CD4-positive, alpha-beta T cell treated with Interleukin-4 for 4 hours (primary cell): ENCODE measurements around the gene C17orf114.
"Not testable (repeated sequence)": the region's sequence is repeated elsewhere in the genome, so short reads cannot be mapped to it uniquely, and the experiment has no call there.

Experiments
- DNase-seq: peaks from one replicate; pipeline ENCODE4 v3.0.0-alpha.2; 2020

The C17orf114 gene

GRCh38 chr17:4802228-4802627, at the start of gene C17orf114:
TSS of gene C17orf114 (minus strand) at chr17:4802328.
- DNase-seq = no peak

DNA sequence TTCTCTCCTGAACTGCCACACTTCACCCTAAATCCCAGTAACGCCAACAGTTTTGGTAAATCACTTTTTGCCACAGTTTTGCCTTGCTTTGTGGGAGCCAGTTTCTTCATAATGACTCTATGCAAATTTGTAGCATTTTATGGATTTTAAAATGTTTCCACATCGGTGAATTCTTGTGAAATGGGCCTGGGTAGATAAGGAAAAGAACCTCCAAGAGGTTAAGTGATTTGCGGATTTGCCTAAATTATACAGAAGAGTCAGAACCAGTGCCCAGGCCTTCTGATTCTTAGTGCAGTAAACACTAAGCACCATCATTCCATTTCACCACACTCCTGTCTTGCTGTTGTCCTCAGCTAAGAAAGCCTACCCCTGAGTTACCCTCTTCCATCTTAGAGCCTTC, 49.0 kb upstream of the C17orf114 start:
- no peak for DNase-seq

DNA sequence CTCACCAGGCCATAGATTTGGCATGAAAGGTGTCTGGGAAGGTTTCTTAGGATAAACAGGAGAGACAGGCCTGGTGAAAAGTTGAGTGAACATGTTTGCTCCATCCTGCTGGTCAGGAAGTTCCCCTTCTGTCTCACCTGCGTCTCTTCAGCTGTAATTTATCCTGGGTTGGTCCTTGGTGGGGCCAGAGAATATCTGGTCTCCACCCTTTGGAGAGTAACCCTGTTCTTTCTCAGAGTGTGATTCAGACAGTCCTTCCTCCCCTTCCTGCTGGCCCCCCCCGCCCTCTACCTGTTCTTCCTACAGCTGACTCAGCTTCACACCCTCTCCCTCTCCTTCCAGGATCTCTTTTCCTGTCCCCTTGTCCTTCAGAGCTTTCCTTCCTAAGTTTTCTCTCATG, 48.1 kb upstream of the C17orf114 start:
- no peak for DNase-seq

- DNase-seq = no peak
Measured at GRCh38 chr17:4849011-4849536, 46.9 kb upstream of the C17orf114 start.

DNA sequence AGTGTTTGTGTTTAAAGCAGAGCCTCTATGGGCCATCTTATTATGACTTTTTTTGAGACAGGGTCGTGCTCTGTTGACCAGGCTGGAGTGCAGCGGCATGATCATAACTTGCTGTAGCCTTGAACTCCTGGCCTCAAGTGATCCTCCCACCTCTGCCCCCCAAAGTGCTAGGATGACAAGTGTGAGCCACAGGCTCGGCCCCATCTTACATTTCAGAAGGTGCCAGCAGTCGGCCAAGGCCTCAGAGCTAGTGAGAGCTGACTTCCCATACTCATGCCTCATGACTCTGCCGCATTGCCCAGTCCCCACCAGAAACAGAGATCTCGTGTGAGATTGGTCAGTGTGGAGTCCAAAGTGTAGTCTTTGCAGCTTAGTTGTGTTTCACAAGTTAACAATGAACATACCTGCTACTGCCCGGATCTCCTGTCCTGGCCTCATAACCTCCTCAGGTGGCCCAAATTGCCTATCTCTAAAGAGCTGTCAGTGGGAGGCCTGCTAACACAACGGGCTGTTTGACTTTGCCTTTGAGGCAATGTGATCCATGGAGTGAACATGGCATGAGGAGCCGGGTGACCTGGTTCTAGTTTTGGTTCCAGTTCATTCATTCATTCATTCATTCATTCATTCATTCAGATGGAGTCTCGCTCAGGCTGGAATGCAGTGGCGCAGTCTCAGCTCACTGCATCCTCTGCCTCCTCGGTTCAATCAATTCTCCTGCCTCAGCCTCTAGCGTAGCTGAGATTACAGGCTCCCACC, 44.7 kb upstream of the C17orf114 start:
- DNase-seq = no peak

- no peak for DNase-seq
Measured at GRCh38 chr17:4845118-4845517, 43.0 kb upstream of the C17orf114 start.

DNA sequence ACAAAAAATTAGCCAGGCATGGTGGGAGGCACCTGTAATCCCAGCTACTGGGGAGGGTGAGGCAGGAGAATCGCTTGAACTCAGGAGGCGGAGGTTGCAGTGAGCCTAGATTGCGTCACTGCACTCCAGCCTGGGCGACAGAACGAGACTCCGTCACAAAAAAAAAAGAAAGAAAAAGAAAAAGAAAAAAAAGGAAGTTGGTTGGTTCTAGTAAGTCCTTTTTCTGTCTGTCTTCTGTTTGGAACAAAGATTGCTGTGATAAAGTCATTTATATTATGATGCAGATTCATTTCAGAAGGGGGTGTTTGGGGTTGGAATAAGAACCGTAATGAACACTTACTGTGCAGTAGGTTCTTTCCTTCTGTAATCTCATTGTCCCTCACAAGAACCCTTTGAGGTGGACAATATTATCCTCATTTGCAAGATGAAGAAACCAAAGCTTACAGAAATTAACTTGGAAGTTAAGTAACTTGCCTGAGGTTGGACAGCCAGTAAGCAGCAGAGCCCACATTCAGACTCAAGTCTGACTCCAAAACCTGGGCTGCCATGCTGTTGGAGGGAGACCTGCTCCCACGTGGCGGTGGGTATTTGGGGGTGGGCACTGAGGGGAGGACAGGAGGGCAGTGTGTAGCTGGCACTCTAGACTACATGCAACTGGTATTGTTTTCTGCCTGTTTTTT, 41.3 kb upstream of the C17orf114 start:
- no peak for DNase-seq

- DNase-seq = no peak
Measured at GRCh38 chr17:4842376-4842775, 40.2 kb upstream of the C17orf114 start.

GRCh38 chr17:4840893-4841242, 38.7 kb upstream of the C17orf114 start:
- DNase-seq = no peak

DNA sequence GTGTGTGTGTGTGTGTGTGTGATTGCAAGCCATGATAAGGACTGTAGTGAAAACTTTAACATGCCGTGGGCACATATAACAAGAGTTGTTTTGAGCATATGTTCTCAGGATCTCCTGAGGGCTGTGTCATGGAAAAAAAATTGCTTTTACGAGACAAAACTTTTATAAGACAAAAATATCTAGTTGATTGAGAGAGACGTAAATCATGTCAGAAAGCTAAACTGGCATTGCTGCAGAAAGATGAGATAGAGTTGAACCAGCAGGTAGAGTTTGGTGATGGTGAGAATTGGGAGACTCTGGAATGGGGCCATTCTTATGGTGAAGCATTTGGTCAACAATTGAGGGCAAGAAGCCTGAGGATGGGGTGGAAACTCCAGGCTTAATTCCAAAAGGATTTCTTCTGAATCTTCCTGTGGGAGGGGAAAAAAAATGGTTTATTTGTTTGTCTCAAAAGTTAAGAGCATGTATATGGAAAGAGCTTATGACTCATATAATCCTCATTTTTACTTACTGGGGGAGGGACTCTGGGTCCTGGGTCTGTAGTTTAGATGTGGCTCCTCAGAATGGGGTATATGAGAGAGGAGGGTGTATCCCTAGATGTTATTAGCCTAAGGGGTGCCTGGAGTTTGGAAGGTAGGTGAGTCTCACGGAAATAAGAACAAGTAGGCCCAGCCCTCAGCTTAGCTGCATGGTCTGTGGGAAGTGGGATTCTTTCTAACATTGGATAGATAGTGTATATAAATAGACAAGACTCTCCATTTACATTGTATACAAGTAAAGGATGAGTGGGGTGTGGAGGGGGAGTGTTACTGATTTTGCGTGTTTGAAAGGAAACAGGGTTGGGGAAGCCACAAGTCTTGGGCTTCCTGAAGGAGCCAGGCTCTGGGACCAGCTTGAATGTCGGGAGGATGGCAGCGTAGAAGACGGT, 38.1 kb upstream of the C17orf114 start:
- no peak for DNase-seq

DNA sequence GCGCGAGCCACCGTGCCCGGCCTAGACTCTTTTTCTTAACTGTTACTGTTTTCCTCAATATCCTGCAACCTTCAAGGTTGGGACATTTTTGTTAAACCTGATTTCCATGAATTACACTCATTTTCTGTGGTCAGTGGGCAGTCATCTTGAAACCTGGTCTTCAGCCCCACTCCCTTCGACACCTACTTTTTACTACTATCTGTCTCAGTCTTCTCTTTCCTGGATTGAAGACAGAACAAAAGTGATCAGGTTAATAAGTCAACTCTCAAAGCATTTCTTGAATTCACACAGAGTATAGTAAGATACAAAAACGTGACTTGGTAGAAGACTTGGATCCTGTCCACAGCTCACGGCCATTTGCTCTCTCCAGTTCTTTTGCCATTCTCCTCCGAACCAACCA, 37.1 kb upstream of the C17orf114 start:
- DNase-seq = no peak

- no peak for DNase-seq
Measured at GRCh38 chr17:4838309-4838785, 36.2 kb upstream of the C17orf114 start.

DNA sequence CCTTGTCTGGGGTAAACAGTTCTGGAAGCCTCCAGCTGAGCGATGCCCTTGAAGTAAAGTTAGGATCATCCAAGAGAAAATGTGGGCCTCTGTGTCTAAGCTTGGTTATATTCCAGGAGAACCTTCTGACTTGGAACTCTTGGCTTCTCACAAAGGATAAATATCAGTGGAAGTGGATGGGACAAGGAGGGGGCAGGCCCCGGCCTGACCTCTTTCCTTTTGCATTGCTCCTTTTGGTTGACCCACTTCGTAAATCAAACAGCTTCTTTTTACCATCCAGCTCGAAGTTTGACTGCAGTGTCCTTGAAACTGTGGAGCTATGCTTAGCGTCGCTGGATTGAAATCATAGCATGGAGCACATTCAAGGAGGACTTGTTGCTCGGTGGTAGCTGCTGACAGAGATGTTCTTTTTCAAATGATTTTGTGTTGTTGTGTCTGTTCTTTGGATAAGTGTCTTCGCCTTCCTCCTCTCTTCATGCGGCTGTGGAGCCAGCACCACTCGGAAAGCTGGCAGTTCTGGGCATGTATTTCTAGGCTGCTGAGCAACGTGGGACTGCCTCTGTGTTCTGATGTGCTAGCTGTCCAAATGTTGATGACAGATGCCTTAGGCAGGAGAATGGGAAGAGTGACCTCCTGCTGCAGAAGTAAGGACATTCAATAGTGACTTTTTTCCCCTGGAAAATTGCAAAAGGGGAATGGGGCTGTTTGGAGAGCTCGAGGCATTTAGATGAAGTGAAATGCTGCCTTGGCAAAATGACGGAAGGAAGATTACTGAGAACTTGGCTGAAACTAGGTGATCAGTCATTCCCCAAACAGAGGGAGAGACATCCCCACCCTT, 35.6 kb upstream of the C17orf114 start:
- no peak for DNase-seq

DNA sequence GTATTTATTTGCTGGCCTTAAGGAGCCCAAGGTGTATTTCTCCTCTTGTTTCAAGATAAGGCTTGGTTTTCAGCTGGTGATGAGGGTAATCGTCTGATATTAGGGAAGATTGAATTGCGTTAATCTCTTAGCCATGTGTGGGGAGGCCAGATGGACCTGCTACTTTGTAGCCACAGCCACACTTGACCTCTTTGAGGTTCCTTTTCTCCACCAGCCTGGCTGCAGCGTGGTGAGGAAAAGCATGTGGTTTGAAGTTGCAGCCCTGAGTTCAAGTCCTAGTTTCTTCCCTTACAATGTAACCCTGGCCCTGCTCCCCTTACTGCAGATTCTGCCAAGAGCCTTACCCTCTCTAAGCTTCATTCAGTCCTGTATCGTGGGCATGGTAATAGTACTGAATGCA, 34.1 kb upstream of the C17orf114 start:
- DNase-seq = no peak

DNA sequence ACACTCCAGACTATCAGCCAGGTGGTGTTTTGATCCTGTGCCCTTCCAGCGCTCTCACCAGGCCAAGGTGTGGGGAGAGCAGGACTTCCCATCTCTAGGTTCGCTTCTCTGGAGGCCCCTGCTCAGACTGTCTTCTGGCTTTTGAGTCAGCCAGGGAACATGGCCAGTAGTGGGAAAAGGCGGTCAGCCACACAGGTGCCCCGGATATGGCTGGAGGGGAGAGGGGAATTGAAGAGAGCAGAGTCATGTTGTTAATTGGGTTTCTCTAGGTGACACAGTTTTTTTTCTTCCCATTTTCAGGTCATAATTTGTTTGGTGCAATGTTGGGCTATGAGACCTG, 32.5 kb upstream of the C17orf114 start:
- no peak for DNase-seq

DNA sequence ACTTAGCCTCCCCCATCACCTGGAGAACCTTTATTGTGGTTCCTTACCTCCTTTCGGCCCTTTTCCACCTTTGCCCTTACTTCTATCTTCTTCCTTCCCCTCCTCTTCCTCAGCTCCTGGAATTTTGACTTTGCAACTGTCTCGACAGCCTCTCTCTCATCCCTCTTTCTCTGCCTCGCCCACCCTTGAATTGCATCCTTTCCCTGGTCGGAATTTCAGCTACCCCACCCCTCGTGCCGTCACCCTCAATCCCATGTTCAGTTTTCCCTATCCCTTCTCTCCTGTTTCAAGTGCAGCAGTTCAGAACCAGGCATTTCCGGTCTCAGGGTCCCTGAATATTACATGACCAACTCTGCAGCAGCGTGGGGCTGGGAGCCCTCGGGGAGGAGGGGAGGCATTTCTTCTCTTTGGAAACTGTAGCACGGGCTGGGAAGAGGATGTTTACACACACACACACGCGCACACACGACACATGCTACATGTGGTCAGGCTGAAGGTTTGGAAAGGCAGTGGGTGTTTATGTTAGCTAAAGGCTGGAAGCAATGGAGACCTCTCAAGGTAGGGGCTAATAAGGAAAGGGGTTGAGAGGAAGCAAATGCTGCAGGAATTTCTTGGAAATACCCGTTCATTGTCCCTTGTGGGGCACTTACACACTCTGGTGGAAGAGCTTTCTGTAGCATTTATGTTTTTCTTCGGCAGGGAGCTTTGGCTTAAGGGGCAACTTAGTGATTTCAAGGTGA, 32.0 kb upstream of the C17orf114 start:
- no peak for DNase-seq

DNA sequence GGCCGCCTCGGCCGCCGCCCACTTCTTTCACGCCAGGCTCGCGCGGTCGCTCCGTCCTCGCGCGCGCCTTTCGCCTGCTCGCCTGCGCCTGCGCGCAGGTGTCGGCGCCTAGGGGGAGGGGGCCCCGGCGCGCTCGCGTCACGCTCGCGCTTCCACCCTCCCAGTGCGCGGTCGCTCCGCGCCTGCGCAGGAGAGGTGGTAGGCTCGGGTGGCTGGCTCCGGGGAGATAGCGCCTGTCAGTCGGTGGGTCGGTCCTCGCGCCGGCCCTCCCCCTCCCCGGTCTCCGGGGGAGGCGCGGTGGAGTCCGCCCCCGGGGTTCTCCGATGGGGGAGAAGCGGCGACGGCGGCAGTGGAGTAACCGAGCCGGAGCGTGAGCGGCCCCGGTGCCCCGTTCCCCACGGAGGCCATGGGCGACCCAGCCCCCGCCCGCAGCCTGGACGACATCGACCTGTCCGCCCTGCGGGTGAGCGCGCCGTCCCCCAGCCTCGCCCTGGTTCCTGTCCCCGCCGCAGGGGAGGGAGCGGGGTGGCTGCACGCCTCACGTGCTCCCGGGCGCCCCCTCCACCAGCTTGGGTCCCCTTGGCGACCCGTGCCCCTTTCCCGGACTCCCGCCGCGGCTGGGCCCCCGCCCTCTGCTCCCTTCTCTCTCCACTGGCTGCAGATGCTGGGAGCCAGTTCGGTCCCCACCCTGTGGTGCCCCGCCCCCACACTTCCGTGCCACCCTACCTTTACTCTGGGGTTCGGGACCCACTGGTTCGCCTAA, 31.2 kb upstream of the C17orf114 start, which contains the start of gene MINK1:
Gene MINK1, plus strand, starts transcription at position 163 of the 763 bp plus-strand sequence. Its CDS starts 244 bp downstream, at position 407.
- peak; percentile 92 for DNase-seq

GRCh38 chr17:4832829-4833177, 30.7 kb upstream of the C17orf114 start:
- not testable (repeated sequence) for DNase-seq

DNA sequence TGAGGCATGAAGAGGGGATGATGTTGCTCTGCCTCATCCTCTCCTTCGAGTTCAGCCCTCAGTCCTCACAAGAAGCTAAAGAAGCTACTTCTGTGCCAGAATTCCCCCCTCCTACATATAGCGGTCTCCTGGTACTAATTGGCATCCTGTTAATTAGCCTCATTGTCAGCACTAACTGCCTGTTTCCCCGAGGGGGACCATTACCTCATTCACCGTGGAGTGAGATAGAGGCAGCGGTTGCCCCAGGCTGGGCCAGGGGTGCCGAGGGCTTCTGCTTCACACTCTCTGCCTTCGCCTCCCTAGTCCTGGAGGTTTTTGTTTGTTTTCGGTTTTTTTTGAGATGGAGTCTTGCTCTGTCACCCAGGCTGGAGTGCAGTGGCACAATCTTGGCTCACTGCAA, 25.3 kb upstream of the C17orf114 start:
- no peak for DNase-seq

DNA sequence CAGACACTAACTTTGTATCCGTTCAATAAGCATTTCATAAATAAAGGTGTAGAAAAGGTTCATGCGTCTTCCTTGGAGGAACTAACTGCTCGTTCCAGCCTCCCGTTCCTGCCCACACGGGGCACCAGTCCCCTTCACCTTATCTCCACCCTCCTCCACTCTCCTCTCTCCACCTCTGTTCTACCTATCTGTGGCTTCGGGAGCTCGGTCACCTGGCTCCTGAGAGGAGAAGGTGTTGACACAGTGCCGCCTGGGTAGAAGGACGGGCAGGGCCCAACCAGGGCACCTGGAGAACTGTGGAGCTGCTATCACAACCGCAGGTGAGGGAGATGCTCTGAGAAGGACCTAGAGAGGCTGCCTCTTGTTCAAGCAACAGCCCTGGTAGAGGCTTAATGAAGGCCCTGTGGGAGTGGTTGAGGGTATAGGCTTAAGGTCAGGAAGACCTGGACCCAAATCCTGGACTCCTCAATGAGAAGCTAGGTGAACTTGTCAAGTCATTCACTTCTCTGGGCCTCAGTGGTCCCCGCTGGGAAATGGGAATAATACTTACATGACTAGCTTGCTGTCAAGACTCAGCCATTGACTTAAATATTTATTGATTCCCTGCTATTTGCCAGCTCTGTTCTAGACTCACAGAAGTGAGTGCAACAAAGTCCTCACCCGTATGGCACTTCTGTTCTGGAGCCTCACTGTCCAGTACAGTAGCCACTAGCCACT, 21.4 kb upstream of the C17orf114 start:
- DNase-seq = no peak
